Measurements from ENCODE around the gene SERPINH1.

The SERPINH1 gene

GRCh38 chr11:75598264-75598663 lies 36.2 kb downstream of the SERPINH1 start:
- DNase-seq (ENCODE audit: low read depth) = no peak

- no peak for DNase-seq (ENCODE audit: low read depth)
Observed at GRCh38 chr11:75598900-75599299, 36.8 kb downstream of the SERPINH1 start.

- no peak for DNase-seq (ENCODE audit: low read depth)
Observed at GRCh38 chr11:75600356-75600755, 38.3 kb downstream of the SERPINH1 start.

- no peak for DNase-seq (ENCODE audit: low read depth)
Observed at GRCh38 chr11:75601494-75601893, 39.4 kb downstream of the SERPINH1 start.

- no peak for DNase-seq (ENCODE audit: low read depth)
Observed at GRCh38 chr11:75602951-75603350, 40.9 kb downstream of the SERPINH1 start.

- DNase-seq (ENCODE audit: low read depth) = no peak
Observed at GRCh38 chr11:75603791-75604736, 42.0 kb downstream of the SERPINH1 start.

- no peak for DNase-seq (ENCODE audit: low read depth)
Observed at GRCh38 chr11:75606099-75606498, 44.0 kb downstream of the SERPINH1 start.

GRCh38 chr11:75611823-75612222 lies 49.8 kb downstream of the SERPINH1 start:
- no peak for DNase-seq (ENCODE audit: low read depth)

- DNase-seq (ENCODE audit: low read depth) = no peak
Observed at GRCh38 chr11:75615751-75616150, 53.7 kb downstream of the SERPINH1 start.

GRCh38 chr11:75616281-75616680 lies 54.2 kb downstream of the SERPINH1 start:
- DNase-seq (ENCODE audit: low read depth) = no peak

Data from activated T-cell treated with anti-CD3 and anti-CD28 coated beads for 1 hour (primary cell).